H1 (cell line): ENCODE data around the gene LACTB. TPM values are rescaled to one million over a fixed set of nuclear protein-coding genes. Genes with fewer than 3 reads are reported as not detected.

ENCODE experiments used
- CTCF ChIA-PET: fragments of 300-600 bp; sonication (Branson Sonifier 250); formaldehyde crosslinking; loops from one replicate; lab custom pipeline; 2021; ENCODE audit not compliant: partially characterized antibody; lab: Charles Lee
- POLR2A ChIA-PET: fragments of 300-600 bp; sonication (Branson Sonifier 250); formaldehyde crosslinking; loops from one replicate; lab custom pipeline; 2021; ENCODE audit warnings: inconsistent platforms; ENCODE audit not compliant: partially characterized antibody; lab: Charles Lee
- DNase-seq, 2 experiments: peaks; one replicate each; pipeline versions ENCODE4 v3.0.0 to v3.0.0-alpha.2; 2010 to 2022; ENCODE audit warnings: low spot score in 2 of 2, low read depth in 1 of 2, mixed read lengths in 1 of 2
- FAIRE-seq: peaks from 2 replicates; lab custom pipeline; 2011; peaks lifted over from hg19 to GRCh38; lab: Jason Lieb, UNC
- H2AFZ ChIP-seq: 2 replicates; pipeline ENCODE4 v1.8.1; 2012; ENCODE audit warnings: low read length, inconsistent platforms
- H2AK5ac ChIP-seq: 2 replicates; pipeline ENCODE4 v1.6.1; 2013; ENCODE audit warnings: low read depth, low read length
- H2BK120ac ChIP-seq: replicated peaks from 2 replicates; pipeline ENCODE3; 2013; ENCODE audit warnings: low read depth, low read length, inconsistent platforms
- H2BK12ac ChIP-seq: 2 replicates; pipeline ENCODE4 v1.6.1; 2013; ENCODE audit warnings: low read depth, low read length
- H2BK15ac ChIP-seq: 2 replicates; pipeline ENCODE4 v1.6.1; 2013; ENCODE audit warnings: low read length
- H2BK20ac ChIP-seq: 2 replicates; pipeline ENCODE4 v1.6.1; 2013; ENCODE audit warnings: low read length
- H2BK5ac ChIP-seq: 2 replicates; pipeline ENCODE4 v1.6.1; 2013; ENCODE audit warnings: low read depth, low read length
- H3K14ac ChIP-seq: 2 replicates; pipeline ENCODE4 v1.6.1; 2013; ENCODE audit warnings: inconsistent platforms; ENCODE audit not compliant: insufficient read length
- H3K18ac ChIP-seq: 2 replicates; pipeline ENCODE4 v1.6.1; 2013; ENCODE audit warnings: low read length; ENCODE audit errors: extremely low read depth
- H3K23ac ChIP-seq: 2 replicates; pipeline ENCODE4 v1.6.1; 2013; ENCODE audit warnings: inconsistent platforms; ENCODE audit not compliant: insufficient read length
- H3K23me2 ChIP-seq: 2 replicates; pipeline ENCODE4 v1.6.1; 2013; ENCODE audit warnings: low read depth, low read length
- H3K27ac ChIP-seq: 2 replicates; pipeline ENCODE4 v1.6.1; 2011; ENCODE audit warnings: low read depth, low read length, inconsistent platforms
- H3K27me3 ChIP-seq, 4 experiments: replicated peaks in 1 of 4; 1 replicate in 1 of 4; 2 replicates in 3 of 4; pipeline versions ENCODE4 v1.6.1 to v1.8.1; 2011 to 2013; ENCODE audit warnings: low read length in 3 of 4, mild to moderate bottlenecking in 3 of 4, inconsistent platforms in 2 of 4, mixed read lengths in 2 of 4, moderate library complexity in 1 of 4; ENCODE audit not compliant: control insufficient read depth in 3 of 4, insufficient read depth in 3 of 4; ENCODE audit errors: extremely low read depth in 1 of 4
- H3K36me3 ChIP-seq, 4 experiments: 2 replicates each; pipeline versions ENCODE4 v1.6.1 to v1.8.1; 2011 to 2013; ENCODE audit warnings: mild to moderate bottlenecking in 4 of 4, low read length in 3 of 4, moderate library complexity in 2 of 4, control low read depth in 1 of 4, inconsistent platforms in 1 of 4; ENCODE audit not compliant: insufficient read depth in 4 of 4, control insufficient read depth in 2 of 4
- H3K4ac ChIP-seq: replicated peaks from 2 replicates; pipeline ENCODE3; 2013; ENCODE audit warnings: low read length, low read depth, mixed read lengths, inconsistent platforms; ENCODE audit not compliant: insufficient read length
- H3K4me1 ChIP-seq, 4 experiments: replicated peaks in 1 of 4; 1 replicate in 1 of 4; 2 replicates in 3 of 4; pipeline versions ENCODE4 v1.6.1 to v1.8.1; 2011 to 2013; ENCODE audit warnings: low read length in 3 of 4, inconsistent platforms in 2 of 4, mixed read lengths in 1 of 4; ENCODE audit not compliant: insufficient read depth in 4 of 4, control insufficient read depth in 3 of 4
- H3K4me2 ChIP-seq, 2 experiments: 2 replicates each; pipeline versions ENCODE4 v1.6.1 to v1.8.1; 2011 to 2013; ENCODE audit warnings: low read depth in 2 of 2, low read length in 2 of 2, control low read depth in 1 of 2, inconsistent platforms in 1 of 2, mild to moderate bottlenecking in 1 of 2; ENCODE audit not compliant: insufficient read depth in 1 of 2
- H3K4me3 ChIP-seq, 4 experiments: fragments of 200-600, 300-600 bp in 1 of 4; sonication (generic), shearing (Covaris generic), sonication (Bioruptor Twin) in 1 of 4; 2 replicates each; pipeline versions ENCODE4 v1.5.1 to v1.8.1; 2011 to 2016; ENCODE audit warnings: low read length in 4 of 4, low read depth in 3 of 4, control low read depth in 2 of 4, inconsistent platforms in 2 of 4, mild to moderate bottlenecking in 2 of 4, mixed read lengths in 1 of 4, moderate library complexity in 1 of 4; ENCODE audit not compliant: insufficient read depth in 2 of 4; ENCODE audit errors: extremely low read depth in 1 of 4
- H3K56ac ChIP-seq: replicated peaks from 2 replicates; pipeline ENCODE3; 2013; ENCODE audit warnings: low read depth, mild to moderate bottlenecking, mixed read lengths, low read length, inconsistent platforms; ENCODE audit not compliant: insufficient read length
- H3K79me1 ChIP-seq: 2 replicates; pipeline ENCODE4 v1.6.1; 2013; ENCODE audit warnings: low read depth, low read length, control low read depth
- H3K79me2 ChIP-seq, 2 experiments: 2 replicates each; pipeline versions ENCODE4 v1.6.1 to v1.8.1; 2012 to 2013; ENCODE audit warnings: low read length in 2 of 2, mild to moderate bottlenecking in 2 of 2, inconsistent platforms in 1 of 2; ENCODE audit not compliant: insufficient read depth in 2 of 2, control insufficient read depth in 1 of 2
- H3K9ac ChIP-seq, 4 experiments: replicated peaks in 1 of 4; 1 replicate in 1 of 4; 2 replicates in 3 of 4; pipeline versions ENCODE4 v1.6.1 to v1.8.1; 2011 to 2013; ENCODE audit warnings: low read depth in 3 of 4, low read length in 3 of 4, control low read depth in 2 of 4, mild to moderate bottlenecking in 2 of 4, moderate library complexity in 2 of 4, inconsistent platforms in 1 of 4; ENCODE audit errors: extremely low read depth in 1 of 4
- H3K9me3 ChIP-seq, 2 experiments: 2 replicates each; pipeline versions ENCODE4 v1.6.1 to v1.8.1; 2012 to 2013; ENCODE audit warnings: mild to moderate bottlenecking in 2 of 2, moderate library complexity in 2 of 2, control low read depth in 1 of 2, inconsistent platforms in 1 of 2, low read depth in 1 of 2, low read length in 1 of 2, mixed read lengths in 1 of 2; ENCODE audit not compliant: insufficient read depth in 2 of 2
- H4K20me1 ChIP-seq, 2 experiments: replicated peaks in 1 of 2; 2 replicates each; pipeline versions ENCODE3 to v1.8.1; 2011 to 2013; ENCODE audit warnings: inconsistent platforms in 2 of 2, low read length in 2 of 2, mild to moderate bottlenecking in 1 of 2; ENCODE audit not compliant: insufficient read depth in 2 of 2, control insufficient read depth in 1 of 2
- H4K5ac ChIP-seq: 2 replicates; pipeline ENCODE4 v1.6.1; 2013; ENCODE audit warnings: low read length, low read depth, mixed read lengths, inconsistent platforms; ENCODE audit not compliant: insufficient read length
- H4K8ac ChIP-seq: 2 replicates; pipeline ENCODE4 v1.8.0; 2013; ENCODE audit warnings: mild to moderate bottlenecking, moderate library complexity, low read length, inconsistent platforms; ENCODE audit not compliant: insufficient read depth; ENCODE audit errors: extremely low read depth
- H4K91ac ChIP-seq: replicated peaks from 2 replicates; pipeline ENCODE3; 2013; ENCODE audit warnings: low read length, mixed read lengths, inconsistent platforms; ENCODE audit not compliant: insufficient read length
- BACH1 ChIP-seq: IDR thresholded peaks from 2 replicates; pipeline ENCODE4 v1.6.1; 2012; ENCODE audit warnings: low read length, improper control_type of control experiment
- BCL11A ChIP-seq, 2 experiments: IDR thresholded peaks; one replicate each; pipeline ENCODE4 v1.6.1; 2011; ENCODE audit warnings: low read depth in 2 of 2, low read length in 2 of 2, mild to moderate bottlenecking in 2 of 2
- CBX5 ChIP-seq: fragments of 300-800, 300-1000 bp; sonication (generic); IDR thresholded peaks from 2 replicates; pipeline ENCODE4 v1.7.1; 2016; ENCODE audit warnings: antibody characterized with exemption, low read length, low read depth
- GABPA ChIP-seq: IDR thresholded peaks from 2 replicates; pipeline ENCODE4 v1.6.1; 2011; ENCODE audit warnings: mild to moderate bottlenecking, low read length, moderate library complexity, borderline replicate concordance; ENCODE audit not compliant: insufficient read depth
- HDAC6 ChIP-seq: IDR thresholded peaks from one replicate; pipeline ENCODE4 v1.7.1; 2012; ENCODE audit warnings: low read depth, mild to moderate bottlenecking, inconsistent platforms, low read length, moderate library complexity
- NANOG ChIP-seq: IDR thresholded peaks from 2 replicates; pipeline ENCODE4 v1.6.1; 2011; ENCODE audit warnings: low read length, low read depth, mild to moderate bottlenecking, inconsistent platforms; ENCODE audit not compliant: insufficient read depth, poor library complexity, severe bottlenecking
- RAD21 ChIP-seq, 2 experiments: IDR thresholded peaks in 1 of 2; conservative IDR thresholded peaks in 1 of 2; 2 replicates each; pipeline ENCODE4 v1.6.1; 2011; ENCODE audit warnings: low read depth in 2 of 2, low read length in 2 of 2, improper control_type of control experiment in 1 of 2, inconsistent platforms in 1 of 2, mild to moderate bottlenecking in 1 of 2, moderate library complexity in 1 of 2
- SIN3A ChIP-seq, 2 experiments: IDR thresholded peaks in 1 of 2; conservative IDR thresholded peaks in 1 of 2; 2 replicates each; pipeline ENCODE4 v1.6.1; 2011 to 2012; ENCODE audit warnings: low read length in 2 of 2, improper control_type of control experiment in 1 of 2, low read depth in 1 of 2, mild to moderate bottlenecking in 1 of 2
- TEAD4 ChIP-seq: IDR thresholded peaks from 2 replicates; pipeline ENCODE4 v1.6.1; 2012; ENCODE audit warnings: low read depth, low read length, inconsistent platforms, mixed read lengths
- ZNF274 ChIP-seq: IDR thresholded peaks from 2 replicates; pipeline ENCODE4 v1.7.0; 2012; ENCODE audit warnings: low read length, borderline replicate concordance; ENCODE audit errors: extremely low read depth
- WGBS, 2 experiments: shearing (Covaris generic) in 1 of 2; methylation state at CpG; one replicate each; pipeline versions ENCODE4 v1.1.6 to v1.1.7; 2013 to 2015; ENCODE audit warnings: low lambda C conversion rate in 2 of 2, mixed read lengths in 2 of 2, inconsistent platforms in 1 of 2, low coverage in 1 of 2, missing lambda C conversion rate in 1 of 2; ENCODE audit not compliant: insufficient replicate concordance in 2 of 2, insufficient coverage in 1 of 2, insufficient read length in 1 of 2; ENCODE audit errors: extremely low coverage in 1 of 2, missing lambda C conversion rate in 1 of 2; 5-methylcytosine and 5-hydroxymethylcytosine counted together
- polyA plus RNA-seq, 7 experiments: library from polyadenylated mRNA; depleted of rRNA in 3 of 7; stranded (reverse) in 5 of 7; unstranded in 2 of 7; fragments of >200 nt in 5 of 7; fragments of 200-250 nt in 2 of 7; gene quantifications; 1 replicate in 5 of 7; 2 replicates in 1 of 7; 4 replicates in 1 of 7; pipeline versions ENCODE4 v1.2.1 to v1.2.3, GENCODE V29; 2011 to 2013; ENCODE audit warnings: missing spikeins in 2 of 7, mixed read lengths in 2 of 7
- total RNA-seq: library from RNA; stranded (reverse); fragmentation: NEBNext Ultra II Directional; extraction: Animal tissue kit (Norgen Biotek cat#: 25700); gene quantifications from 2 replicates; pipeline ENCODE4 v1.2.1, GENCODE V29; 2021
- TF ChIP-seq, protein P1 (sequence below): IDR thresholded peaks from 2 replicates; pipeline ENCODE4 v1.6.1; 2012; ENCODE audit warnings: low read length, inconsistent platforms

The LACTB gene
- total and polyA plus RNA-seq, 2 of the 8 experiments (the other 6 are each of a cell fraction or from before 2014, with no cell fraction given), result 5.8 to 14.9 TPM

GRCh38 chr15:63085289-63085688 lies 36.4 kb upstream of the LACTB start:
- peaks cover 4 to 17% (median 15%) of the 10 kb centered on the region in 4 experiments; a peak in 6 of 7 replicates for H3K4me1 ChIP-seq
- POLR2A ChIA-PET, result interaction anchor here (15.7 to 18.5 kb wide), 2 partner anchors 16 to 41 kb away, joined by 179 to 325 read pairs; partner anchors contain the start of gene TPM1
- 91 to 100% methylated on average over 1 to 4 of the region's 4 CpGs for WGBS, 2 experiments
- H2BK20ac ChIP-seq, result no peak overlapping the region
- H3K56ac ChIP-seq, result no peak overlapping the region
- no peak overlapping the region for H2BK12ac ChIP-seq
- H3K9me3 ChIP-seq, result no peaks in the 10 kb centered on the region
- H2BK120ac ChIP-seq, result no peak overlapping the region
- no peak overlapping the region for H3K4me2 ChIP-seq
- H3K27me3 ChIP-seq, result no peaks in the 10 kb centered on the region
- H3K79me2 ChIP-seq, result no peaks in the 10 kb centered on the region
- CTCF ChIA-PET, result interaction anchor here (1.6 kb wide), 1 partner anchor 238 kb away, joined by 4 read pairs; no protein-coding TSS in a partner anchor
- H3K23ac ChIP-seq, result no peak overlapping the region
- no peak overlapping the region for H2AFZ ChIP-seq
- H4K20me1 ChIP-seq, result no peaks in the 10 kb centered on the region
- no peak overlapping the region for H3K4me3 ChIP-seq
- H3K4ac ChIP-seq, result no peak overlapping the region
- no peak overlapping the region for H2BK15ac ChIP-seq
- H3K79me1 ChIP-seq, result no peaks in the 10 kb centered on the region
- no peak overlapping the region for H2AK5ac ChIP-seq
- no peak overlapping the region for H4K5ac ChIP-seq
- no peak overlapping the region for H3K9ac ChIP-seq
- no peak overlapping the region for H4K8ac ChIP-seq
- no peak overlapping the region for H3K27ac ChIP-seq
- no peak overlapping the region for H3K18ac ChIP-seq
- H2BK5ac ChIP-seq, result no peak overlapping the region
- DNase-seq (no peak), FAIRE-seq (no peak)
- H3K23me2 ChIP-seq, result no peaks in the 10 kb centered on the region
- H3K36me3 ChIP-seq, result no peaks in the 10 kb centered on the region
- TF ChIP-seq BACH1, result no peak
- no peak for TF ChIP-seq GABPA
- TF ChIP-seq SIN3A (conservative IDR thresholded peaks at IDR 0.05 in 1 of 2, IDR thresholded peaks at IDR 0.05 in 1 of 2; ENCODE audit: low read depth in 1 of 2, low read length in 2 of 2), result no peak
- TF ChIP-seq NANOG, result no peak
- no peak for TF ChIP-seq HDAC6
- TF ChIP-seq CBX5, result no peak
- TF ChIP-seq ZNF274, result no peak
- TF ChIP-seq BCL11A (IDR thresholded peaks at IDR 0.05; ENCODE audit: low read depth in 2 of 2, low read length in 2 of 2), result no peak
- no peak for TF ChIP-seq RAD21 (IDR thresholded peaks at IDR 0.05 in 1 of 2, conservative IDR thresholded peaks at IDR 0.05 in 1 of 2; ENCODE audit: low read depth in 2 of 2, low read length in 2 of 2)
- no peak for TF ChIP-seq TEAD4
- TF ChIP-seq, protein P1, sequence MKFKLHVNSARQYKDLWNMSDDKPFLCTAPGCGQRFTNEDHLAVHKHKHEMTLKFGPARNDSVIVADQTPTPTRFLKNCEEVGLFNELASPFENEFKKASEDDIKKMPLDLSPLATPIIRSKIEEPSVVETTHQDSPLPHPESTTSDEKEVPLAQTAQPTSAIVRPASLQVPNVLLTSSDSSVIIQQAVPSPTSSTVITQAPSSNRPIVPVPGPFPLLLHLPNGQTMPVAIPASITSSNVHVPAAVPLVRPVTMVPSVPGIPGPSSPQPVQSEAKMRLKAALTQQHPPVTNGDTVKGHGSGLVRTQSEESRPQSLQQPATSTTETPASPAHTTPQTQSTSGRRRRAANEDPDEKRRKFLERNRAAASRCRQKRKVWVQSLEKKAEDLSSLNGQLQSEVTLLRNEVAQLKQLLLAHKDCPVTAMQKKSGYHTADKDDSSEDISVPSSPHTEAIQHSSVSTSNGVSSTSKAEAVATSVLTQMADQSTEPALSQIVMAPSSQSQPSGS, result no peak
- H4K91ac ChIP-seq, result no peak overlapping the region
- H3K14ac ChIP-seq, result no peak overlapping the region
